GM21515 (cell line): ENCODE results near the gene SPINK1.
"Not testable (repeated sequence)": the region's sequence is repeated elsewhere in the genome, so short reads cannot be mapped to it uniquely, and the experiment has no call there.

Experiments used
- ATAC-seq: cut with Tn5 transposase; IDR thresholded peaks from one replicate; pipeline ENCODE4 v1.9.1; 2021; ENCODE audit not compliant: unreplicated experiment

SPINK1 gene

GRCh38 chr5:147831465-147831864 is at the start of gene SPINK1:
TSS of gene SPINK1 (minus strand) at chr5:147831671. CDS start at chr5:147831577, 94 bp downstream.
- no peak for ATAC-seq

DNA sequence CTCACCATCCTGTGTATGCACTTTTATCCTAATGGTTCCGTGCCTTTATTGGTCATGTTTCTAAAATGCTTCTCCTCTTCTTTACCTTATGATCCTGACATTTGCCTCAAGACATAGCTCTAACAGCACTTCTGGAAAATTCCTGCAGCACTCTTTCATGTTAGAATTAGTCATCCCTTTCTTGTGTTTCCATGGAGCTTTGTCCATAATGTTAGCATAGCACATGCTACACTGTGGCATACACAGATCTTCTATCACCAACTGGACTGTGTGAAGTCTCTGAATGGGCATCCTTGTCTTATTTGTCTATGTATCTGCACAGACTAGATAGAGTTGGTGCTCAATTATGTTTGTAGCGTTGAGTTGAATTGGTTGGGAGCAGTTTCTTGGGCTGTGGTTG is 49.0 kb upstream of the SPINK1 start:
- no peak for ATAC-seq

GRCh38 chr5:147879784-147880183 is 48.3 kb upstream of the SPINK1 start:
- ATAC-seq, result no peak

DNA sequence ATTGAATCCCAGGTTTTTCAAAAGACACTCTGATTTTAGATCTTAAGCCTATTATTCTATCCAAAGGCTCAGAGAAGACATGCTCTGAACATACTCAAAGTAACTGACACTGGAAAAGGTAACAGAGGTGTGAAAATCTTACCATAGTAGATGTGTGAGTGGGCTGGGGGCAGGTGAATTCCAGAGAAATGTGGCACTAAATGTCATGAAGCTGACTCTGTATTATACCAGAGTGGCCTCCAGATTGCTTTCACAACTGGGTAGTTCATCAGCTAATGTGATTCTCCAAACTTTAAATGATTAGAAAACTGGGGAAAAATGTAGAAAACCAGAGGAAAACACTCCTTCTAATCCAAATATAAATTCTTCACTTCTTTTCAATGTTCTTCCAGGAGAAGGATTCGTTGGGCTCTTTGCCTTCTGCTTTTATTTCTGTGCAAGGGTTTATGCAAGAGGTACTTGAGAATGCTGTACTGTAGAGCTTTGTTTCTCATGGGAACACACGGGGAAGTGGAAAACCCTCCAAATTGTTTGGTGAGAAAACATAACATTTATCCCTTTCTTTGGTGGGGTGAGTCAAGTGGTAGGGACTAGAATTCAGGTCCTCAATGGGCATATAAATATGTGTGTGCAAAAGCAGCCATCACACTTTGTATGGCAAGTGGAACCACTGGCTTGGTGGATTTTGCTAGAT is 46.7 kb upstream of the SPINK1 start, which contains the start of gene SCGB3A2:
Gene SCGB3A2, plus strand, starts transcription at position 646 of the 694 bp plus-strand sequence. CDS start 93 bp downstream, outside the sequence.
- no peak for ATAC-seq

- ATAC-seq, result no peak
These were observed 45.2 kb upstream of the SPINK1 start for GRCh38 chr5:147876626-147877025.

GRCh38 chr5:147876141-147876540 is 44.7 kb upstream of the SPINK1 start:
- ATAC-seq, result no peak

DNA sequence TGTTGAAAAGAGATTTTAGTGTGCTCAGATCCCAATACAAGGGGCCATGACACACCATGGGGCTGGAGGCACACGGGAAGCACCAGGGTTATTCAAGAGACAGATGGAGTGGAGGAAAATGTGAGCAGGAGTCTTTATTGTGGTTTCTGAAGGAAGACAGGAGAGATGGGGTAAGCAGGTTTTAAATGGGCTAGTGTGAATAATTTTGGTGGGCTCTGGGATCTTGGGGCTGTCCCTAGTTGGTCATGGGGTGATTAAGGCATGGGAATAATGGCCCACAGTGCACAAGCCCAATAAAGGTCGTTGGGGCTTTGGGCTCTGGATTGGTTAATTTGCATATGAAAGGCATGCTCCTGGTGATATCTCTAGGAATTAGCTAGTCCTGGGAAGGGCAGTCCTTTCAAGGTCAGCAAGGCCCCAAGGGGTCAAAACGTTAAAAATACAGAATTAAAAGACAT is 43.5 kb upstream of the SPINK1 start:
- ATAC-seq, result no peak

DNA sequence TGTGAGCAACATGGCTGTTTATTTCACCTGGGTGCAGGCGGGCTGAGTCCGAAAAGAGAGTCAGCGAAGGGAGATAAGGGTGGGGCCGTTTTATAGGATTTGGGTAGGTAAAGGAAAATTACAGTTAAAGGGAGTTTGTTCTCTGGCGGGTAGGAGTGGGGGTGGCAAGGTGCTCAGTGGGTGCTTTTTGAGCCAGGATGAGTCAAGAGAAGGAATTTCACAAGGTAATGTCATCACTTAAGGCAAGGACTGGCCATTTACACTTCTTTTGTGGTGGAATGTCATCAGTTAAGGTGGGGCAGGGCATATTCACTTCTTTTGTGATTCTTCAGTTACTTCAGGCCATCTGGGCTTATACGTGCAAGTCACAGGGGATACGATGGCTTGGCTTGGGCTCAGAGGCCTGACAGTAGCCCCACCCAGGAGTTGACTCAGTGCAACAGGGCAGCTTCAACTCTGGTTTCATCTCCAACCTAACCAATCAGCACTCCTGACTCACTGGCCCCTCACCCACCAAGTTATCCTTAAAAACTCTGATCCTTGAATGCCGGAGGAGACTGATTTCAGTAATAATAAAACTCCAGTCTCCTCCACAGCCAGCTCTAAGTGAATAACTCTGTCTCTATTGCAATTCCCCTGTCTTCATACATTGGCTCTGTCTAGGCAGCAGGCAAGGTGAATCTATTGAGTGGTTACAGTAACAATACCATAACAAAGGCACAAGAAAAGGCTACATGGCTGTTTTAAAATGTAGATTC is 42.8 kb upstream of the SPINK1 start:
- not testable (repeated sequence) for ATAC-seq

GRCh38 chr5:147872744-147873435 is 41.4 kb upstream of the SPINK1 start:
- not testable (repeated sequence) for ATAC-seq

DNA sequence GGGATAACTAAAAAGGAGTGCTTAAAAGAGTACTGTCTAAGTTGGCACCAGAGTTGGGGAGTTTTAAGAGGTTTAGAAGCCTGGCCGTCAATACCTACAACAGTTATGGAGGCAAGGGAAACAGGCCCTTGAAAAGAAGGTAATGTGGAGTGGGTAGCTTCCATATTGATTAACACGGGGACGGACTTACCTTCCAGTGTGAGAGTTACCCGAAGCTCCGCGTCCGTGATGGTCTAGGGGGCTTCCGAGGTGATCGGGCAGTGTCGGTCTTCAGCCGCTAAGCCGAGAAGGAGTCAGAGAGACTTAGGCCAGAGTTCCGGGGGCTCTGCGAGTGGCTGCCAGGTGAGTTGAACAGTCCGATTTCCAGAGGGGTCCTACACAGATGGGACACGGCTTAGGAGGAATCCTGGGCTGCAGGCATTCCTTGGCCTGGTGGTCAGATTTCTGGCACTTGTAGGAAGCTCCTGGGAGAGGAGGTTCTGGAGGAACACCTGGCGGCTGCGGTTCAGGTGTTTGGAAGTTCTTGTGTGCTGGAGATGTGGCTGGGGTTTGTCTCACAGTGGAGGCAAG is 40.6 kb upstream of the SPINK1 start:
- not testable (repeated sequence) for ATAC-seq

- not testable (repeated sequence) for ATAC-seq
These were observed 38.4 kb upstream of the SPINK1 start for GRCh38 chr5:147869892-147870291.

GRCh38 chr5:147869112-147869511 is 37.6 kb upstream of the SPINK1 start:
- ATAC-seq, result no peak

GRCh38 chr5:147863454-147864158 is 32.1 kb upstream of the SPINK1 start:
- ATAC-seq, result no peak

GRCh38 chr5:147860641-147861025 is 29.2 kb upstream of the SPINK1 start:
- ATAC-seq, result no peak

DNA sequence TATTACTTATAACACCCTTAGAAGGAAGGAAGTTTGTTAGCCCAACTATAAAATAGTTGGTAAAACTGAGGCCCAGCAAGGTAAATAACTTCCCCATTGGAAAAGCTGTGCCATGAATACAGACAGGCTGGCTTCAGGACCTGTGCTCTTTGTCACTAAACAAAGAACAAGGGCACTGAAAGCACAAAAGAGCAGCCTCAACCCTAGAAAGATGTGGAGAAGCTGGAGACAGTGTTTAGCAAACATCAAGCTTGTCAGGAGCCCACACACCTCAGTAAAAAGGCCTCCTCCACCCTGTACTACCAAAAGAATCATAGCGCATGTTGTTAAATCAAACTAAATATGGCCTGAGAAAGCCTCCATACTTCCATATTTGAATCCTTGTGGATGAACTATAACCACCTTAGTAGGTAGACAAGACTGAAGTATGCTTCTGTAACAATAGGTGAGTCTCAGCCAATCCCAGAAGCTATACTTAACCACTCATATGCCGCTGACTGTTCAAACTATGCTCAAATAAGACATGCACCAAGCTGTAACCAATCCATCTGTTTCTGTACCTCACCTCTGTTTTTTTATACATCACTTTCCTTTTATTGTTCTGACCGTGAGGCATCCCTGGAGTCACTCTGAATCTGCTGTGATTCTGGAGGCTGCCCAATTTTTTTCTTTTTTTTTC is 28.6 kb upstream of the SPINK1 start:
- ATAC-seq, result no peak

GRCh38 chr5:147858565-147858964 is 27.1 kb upstream of the SPINK1 start:
- ATAC-seq, result no peak

- peak; percentile 94 for ATAC-seq
These were observed 26.0 kb upstream of the SPINK1 start for GRCh38 chr5:147857302-147858129.

DNA sequence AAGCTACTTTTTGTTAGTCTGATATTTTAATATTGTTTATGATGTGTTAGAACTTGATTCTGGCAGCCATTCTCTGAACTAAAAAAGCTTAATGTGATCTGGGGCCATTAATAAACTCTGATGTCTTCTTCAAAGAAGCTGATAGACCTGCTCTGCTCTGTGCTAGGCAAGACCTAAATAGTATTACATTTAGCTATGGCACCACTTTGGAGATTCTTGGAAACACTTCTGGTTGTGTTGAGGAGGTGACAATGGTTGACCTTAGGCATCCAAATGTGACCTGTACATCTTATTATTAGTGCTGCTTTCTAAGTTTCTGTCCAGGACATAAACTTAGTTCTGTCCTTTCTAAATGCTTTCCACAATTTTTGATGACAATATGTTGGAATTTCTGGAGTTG is 25.3 kb upstream of the SPINK1 start:
- ATAC-seq, result no peak

- no peak for ATAC-seq
These were observed 24.3 kb upstream of the SPINK1 start for GRCh38 chr5:147855774-147856069.
